NCI-H510A (cell line): ENCODE measurements around the gene ARHGEF11.

ENCODE experiments used
- DNase-seq: peaks from one replicate; lab custom pipeline; 2025; lab: John Stamatoyannopoulos, UW

Gene ARHGEF11

DNA sequence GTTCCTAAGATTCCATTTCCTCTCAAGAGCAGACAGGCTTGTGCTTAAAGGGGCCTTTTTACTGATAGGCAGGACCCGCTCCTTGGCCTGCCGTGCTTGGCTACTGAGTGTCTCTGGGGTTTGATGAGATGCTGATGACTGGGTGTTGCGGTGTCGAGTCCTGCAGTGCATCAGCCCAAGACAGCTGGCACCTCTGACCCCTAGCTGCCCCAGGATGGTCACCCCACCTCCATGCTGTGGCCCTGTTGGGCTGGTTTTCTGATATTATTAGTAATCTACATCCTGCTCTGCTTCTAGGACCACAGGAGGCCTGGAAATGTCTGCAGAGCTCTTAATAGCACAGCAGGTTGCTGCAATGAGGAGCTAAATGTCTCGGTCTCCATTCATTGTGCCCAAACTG, 96.4 kb downstream of the ARHGEF11 start:
- DNase-seq, result no peak

GRCh38 chr1:156948708-156949107, 96.8 kb downstream of the ARHGEF11 start:
- DNase-seq, result no peak

GRCh38 chr1:156947818-156948525, 97.6 kb downstream of the ARHGEF11 start:
- no peak for DNase-seq

- no peak for DNase-seq
These were observed 98.4 kb downstream of the ARHGEF11 start for GRCh38 chr1:156947127-156947526.

DNA sequence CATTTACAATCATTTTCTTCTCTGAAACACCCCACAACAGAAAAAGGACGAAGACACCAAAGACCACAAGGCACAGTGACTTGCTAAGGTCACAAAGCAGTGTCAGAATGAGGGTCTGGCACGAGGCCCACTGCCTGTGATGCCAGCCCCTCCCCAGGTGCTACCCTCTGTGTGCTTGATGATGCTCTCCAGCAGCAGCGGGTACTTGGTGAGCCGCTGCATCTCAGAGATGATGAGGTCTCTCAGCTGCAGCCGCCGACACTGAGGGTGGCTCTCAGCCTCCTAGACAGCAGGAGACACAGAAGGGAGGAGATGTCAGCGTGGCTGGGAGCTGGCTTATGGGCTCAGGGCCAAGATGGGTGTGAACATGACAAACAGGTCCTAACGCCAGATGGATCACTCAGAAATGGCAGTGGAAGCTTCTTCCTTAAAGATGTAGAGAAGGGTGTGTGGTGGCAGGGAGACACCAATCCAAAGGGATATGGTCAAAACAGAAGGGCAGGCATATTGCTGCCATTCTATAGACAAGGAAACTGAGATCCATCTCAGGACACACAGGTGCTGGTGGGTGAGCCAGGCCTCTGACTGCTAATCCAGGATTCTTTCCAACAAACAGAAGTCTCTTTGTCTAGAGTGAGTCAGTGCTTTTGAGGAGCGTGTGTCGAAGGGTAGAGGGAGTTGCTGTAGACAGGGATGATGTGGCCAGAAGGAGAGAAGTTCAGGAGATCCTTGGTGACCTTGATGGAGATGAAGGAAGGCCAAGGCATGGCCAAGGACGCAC, 99.5 kb downstream of the ARHGEF11 start:
- DNase-seq, result no peak

GRCh38 chr1:156944848-156945247, 100.7 kb downstream of the ARHGEF11 start:
- no peak for DNase-seq

GRCh38 chr1:156944268-156944667, 101.3 kb downstream of the ARHGEF11 start:
- DNase-seq, result no peak

DNA sequence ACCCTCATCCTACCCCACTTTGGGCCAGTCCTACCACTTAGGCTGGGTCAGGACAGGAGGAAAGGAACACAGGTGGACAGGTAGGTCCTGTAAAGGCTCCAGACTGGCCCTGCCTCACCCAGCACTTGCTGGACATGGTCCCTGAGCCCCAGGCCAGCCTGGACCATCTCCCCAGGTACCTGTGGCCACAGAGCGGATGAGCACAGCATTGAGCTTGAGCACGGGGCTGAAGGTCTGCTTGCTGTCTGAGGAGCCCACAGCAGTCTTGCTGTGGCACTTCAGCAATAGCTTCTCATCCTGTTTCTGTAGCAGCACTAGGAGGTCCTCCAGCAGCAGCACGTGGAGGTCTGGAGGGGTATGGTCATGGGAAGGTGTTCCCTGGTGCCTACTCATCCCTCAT, 101.8 kb downstream of the ARHGEF11 start:
- DNase-seq, result no peak

GRCh38 chr1:156942576-156942975, 103.0 kb downstream of the ARHGEF11 start:
- no peak for DNase-seq

DNA sequence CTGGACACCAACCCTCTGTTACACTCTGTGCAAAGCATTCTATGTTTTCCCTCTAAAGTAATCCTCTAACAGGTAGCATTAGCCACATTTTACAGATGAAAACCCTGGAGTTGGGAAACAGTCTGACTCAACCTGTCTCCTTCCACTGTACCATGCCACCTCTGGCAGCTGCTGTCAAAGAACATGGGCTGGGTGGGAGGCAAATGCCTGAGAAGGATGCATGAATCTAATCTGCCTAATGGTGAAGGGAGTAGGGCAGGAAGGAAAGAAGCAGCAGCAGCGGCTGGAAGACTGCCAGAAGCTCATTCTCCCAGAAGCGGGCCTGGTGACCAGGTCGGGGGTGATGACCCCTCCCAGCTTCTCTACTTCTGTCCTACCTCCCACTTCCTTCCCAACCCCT, 103.4 kb downstream of the ARHGEF11 start:
- DNase-seq, result no peak

- DNase-seq, result no peak
These were observed 103.9 kb downstream of the ARHGEF11 start for GRCh38 chr1:156941675-156942074.

GRCh38 chr1:156939786-156940334, 105.7 kb downstream of the ARHGEF11 start:
- DNase-seq, result no peak

DNA sequence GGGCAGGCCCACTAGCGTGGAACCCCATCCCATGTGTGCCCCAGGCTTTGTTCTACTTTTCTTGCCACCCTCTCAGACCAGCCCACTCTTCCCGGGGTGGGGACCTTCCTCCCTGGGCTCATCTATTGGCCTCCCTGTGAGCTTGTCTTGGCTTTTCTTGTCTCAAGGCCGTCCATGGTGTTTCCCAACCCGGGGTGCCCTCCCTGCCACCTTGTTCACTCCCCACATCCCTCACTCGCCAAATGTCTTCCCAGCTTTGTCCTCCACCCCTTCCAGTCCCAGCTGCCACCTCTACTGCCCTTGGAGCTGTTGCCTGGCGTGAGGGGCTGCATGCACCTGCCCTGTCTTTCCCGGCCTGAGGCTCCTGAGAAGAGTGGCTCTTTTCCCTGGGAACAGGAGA, 106.7 kb downstream of the ARHGEF11 start:
- DNase-seq, result no peak

- DNase-seq, result peak; percentile 49
These were observed 107.7 kb downstream of the ARHGEF11 start for GRCh38 chr1:156937883-156938282.

DNA sequence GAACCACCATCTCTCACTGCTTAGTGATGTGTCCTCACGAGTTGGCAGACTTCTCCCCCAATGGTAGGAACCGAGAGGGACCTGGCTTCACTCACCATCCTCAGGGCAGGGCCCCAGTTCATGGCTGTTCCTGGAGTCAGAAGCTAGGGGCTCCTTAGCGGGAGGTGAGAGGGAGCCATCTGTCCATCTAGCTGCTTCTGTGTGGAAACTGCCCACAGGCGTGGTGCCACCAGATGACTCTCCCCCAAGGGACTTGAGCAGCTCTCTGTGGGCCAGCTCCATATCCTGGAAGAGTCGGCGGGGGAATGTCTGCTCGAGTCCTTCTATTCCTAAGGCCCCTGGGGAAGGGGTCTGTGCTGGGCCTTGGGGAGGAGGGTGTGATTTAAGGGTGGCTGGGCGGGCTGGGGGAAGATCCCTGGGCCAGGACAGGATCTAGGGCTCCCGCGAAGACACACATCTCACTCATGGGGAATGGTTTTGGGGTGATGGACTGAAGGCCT, 108.8 kb downstream of the ARHGEF11 start:
- DNase-seq, result no peak

DNA sequence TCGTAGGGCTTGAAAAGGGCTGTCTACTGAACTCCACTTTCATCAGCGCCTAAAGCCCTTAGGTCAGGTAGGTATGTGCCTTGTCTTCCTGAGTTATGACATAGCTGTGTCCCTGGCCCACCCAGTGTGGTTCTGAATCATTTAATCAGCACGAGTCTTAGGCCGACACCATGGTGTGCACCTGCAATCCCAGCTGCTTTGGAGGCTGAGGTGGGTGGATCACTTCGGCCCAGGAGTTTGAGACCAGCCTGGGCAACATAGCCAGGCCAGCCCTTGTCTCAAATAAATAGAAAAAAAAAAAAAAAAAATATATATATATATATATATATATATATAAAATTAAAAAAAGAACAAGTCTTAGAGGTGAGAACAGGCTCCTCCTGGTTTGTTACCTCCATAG, 109.4 kb downstream of the ARHGEF11 start:
- no peak for DNase-seq

- no peak for DNase-seq
These were observed 109.9 kb downstream of the ARHGEF11 start for GRCh38 chr1:156935505-156936128.

- DNase-seq, result no peak
These were observed 112.4 kb downstream of the ARHGEF11 start for GRCh38 chr1:156933136-156933535.

- DNase-seq, result no peak
These were observed 113.4 kb downstream of the ARHGEF11 start for GRCh38 chr1:156931974-156932710.

DNA sequence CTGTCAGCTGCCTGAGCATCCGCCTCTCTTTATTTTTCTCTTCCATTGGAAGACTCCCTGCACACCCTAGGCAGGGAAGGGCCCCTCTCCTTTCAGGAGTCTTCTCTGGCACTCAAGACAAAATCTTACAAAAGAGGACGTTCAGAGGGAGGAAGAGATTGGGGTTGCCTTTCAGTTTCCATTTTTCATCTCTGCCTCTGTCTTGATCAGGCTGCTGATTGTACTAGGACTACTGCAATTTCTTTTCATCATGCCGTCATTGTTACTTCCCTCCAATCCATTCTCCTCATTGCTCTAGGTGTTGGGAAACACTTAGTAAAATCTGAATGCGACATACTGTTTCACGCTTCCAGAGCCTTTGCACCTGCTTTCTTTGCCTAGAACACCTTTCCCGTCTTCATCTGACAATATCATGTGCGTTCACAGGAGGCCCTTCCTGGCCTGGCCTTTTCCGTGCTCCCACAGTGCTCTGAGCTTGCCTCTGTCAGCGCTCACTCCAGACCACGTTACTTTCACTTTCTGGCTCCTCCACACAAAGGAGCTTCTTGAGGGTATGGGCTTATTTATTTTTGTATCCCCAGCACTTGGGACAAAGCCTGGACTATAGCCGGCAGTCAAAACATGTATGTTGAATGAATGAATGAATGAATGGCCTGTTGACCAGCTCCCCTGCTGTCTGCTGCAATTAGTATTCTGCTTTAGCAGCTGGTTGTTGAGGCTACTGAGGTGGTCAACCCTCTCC, 114.2 kb downstream of the ARHGEF11 start:
- no peak for DNase-seq

DNA sequence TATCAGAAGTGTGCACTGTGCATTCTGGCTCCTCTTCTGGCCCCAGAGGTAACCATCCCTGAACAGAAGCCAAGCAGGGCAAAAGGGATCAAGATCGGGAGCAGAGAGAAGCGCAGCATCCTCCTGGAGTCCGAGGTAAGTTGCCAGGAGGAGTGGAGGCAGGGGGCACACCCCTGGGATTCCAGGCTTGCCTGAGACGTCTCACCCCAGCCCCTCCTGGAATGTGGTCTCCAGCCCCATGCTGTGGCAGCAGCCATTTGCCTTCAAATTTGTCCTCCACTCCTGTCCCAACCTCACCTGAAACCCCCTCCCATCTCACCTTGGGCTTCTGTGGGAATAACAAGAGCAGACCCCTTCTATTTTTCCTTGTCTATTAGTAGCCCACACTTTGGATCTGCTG, 115.1 kb downstream of the ARHGEF11 start:
- DNase-seq, result no peak
